NK-92 treated with Interleukin-12 subunit alpha and Interleukin-12 subunit beta, amount 100 ng/mL, for 24 hours (cell line): ENCODE data around the gene KIF26B.

Experiments
- DNase-seq: peaks from one replicate; lab custom pipeline; 2025; lab: John Stamatoyannopoulos, UW

The KIF26B gene

GRCh38 chr1:245209658-245210435 lies 55.1 kb downstream of the KIF26B start:
- no peak for DNase-seq

GRCh38 chr1:245211035-245211749 lies 56.4 kb downstream of the KIF26B start:
- DNase-seq = no peak

- no peak for DNase-seq
These were observed 57.0 kb downstream of the KIF26B start for GRCh38 chr1:245211761-245212160.

GRCh38 chr1:245212221-245212710 lies 57.5 kb downstream of the KIF26B start:
- DNase-seq = no peak

GRCh38 chr1:245213066-245213831 lies 58.5 kb downstream of the KIF26B start:
- no peak for DNase-seq

- no peak for DNase-seq
These were observed 60.3 kb downstream of the KIF26B start for GRCh38 chr1:245215071-245215470.

- DNase-seq = no peak
These were observed 61.8 kb downstream of the KIF26B start for GRCh38 chr1:245216366-245217115.

- DNase-seq = no peak
These were observed 63.2 kb downstream of the KIF26B start for GRCh38 chr1:245217853-245218608.

GRCh38 chr1:245220381-245220985 lies 65.7 kb downstream of the KIF26B start:
- no peak for DNase-seq

- no peak for DNase-seq
These were observed 67.0 kb downstream of the KIF26B start for GRCh38 chr1:245221805-245222204.

GRCh38 chr1:245222931-245223595 lies 68.3 kb downstream of the KIF26B start:
- no peak for DNase-seq

- DNase-seq = no peak
These were observed 70.8 kb downstream of the KIF26B start for GRCh38 chr1:245225322-245226202.

- no peak for DNase-seq
These were observed 71.4 kb downstream of the KIF26B start for GRCh38 chr1:245226203-245226499.

GRCh38 chr1:245229051-245229450 lies 74.3 kb downstream of the KIF26B start:
- DNase-seq = no peak

GRCh38 chr1:245232931-245233330 lies 78.1 kb downstream of the KIF26B start:
- DNase-seq = no peak

- DNase-seq = no peak
These were observed 79.7 kb downstream of the KIF26B start for GRCh38 chr1:245234217-245235081.

GRCh38 chr1:245235156-245235555 lies 80.4 kb downstream of the KIF26B start:
- no peak for DNase-seq

GRCh38 chr1:245240648-245241165 lies 85.9 kb downstream of the KIF26B start:
- DNase-seq = no peak
